ENCODE measurements around the gene AOPEP. TPM values are rescaled to one million over a fixed set of nuclear protein-coding genes. Genes with fewer than 3 reads are reported as not detected.

AOPEP gene
- polyA plus RNA-seq, 2 of the 4 experiments (the other 2 are of a cell fraction): 226 to 266 TPM

DNA sequence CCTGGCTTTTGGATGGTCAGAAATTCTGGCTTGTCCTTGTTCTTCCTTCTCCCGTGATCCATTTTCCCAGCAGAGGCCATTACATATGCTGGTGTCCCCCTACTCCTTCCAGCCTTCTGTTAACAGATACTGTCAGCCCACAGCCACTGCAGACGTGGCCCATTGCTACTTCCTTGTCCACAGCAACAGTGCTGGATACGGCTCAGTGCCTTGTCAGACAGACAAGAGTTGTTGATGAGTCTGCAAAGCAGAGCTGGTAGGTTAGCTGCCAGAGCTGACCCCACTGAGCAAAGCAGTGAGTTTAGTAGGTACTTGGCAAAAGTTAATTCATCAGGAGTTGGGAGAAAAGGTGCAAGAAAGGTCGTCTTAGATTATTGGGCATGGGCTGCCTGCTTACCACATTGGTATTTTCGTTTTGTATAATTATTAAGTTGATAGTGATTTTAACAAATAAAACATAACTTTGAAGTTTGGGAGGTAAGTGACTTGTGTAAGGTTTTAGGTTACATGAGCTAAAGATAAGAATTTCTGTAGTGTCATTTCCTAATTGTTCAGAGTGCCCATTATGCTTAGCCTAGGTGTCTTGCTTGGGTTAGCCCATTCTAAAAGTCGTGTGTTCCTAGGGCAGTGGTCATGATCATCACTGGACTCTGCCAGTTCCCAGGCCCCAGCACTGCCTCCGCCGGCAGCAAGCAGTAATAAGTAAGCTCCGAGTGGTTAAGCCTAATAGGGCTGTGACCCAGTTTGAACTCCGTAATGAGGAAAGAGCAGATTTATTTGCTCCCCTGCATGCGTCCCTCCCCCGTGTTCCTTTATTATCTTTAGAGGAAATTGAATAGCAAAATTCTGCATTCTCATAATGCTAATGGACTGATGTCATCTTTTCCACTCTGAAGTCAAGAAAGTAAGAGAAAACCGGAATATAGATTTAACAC, 299.0 kb downstream of the AOPEP start (continued):
- TF ChIP-seq, protein P1, sequence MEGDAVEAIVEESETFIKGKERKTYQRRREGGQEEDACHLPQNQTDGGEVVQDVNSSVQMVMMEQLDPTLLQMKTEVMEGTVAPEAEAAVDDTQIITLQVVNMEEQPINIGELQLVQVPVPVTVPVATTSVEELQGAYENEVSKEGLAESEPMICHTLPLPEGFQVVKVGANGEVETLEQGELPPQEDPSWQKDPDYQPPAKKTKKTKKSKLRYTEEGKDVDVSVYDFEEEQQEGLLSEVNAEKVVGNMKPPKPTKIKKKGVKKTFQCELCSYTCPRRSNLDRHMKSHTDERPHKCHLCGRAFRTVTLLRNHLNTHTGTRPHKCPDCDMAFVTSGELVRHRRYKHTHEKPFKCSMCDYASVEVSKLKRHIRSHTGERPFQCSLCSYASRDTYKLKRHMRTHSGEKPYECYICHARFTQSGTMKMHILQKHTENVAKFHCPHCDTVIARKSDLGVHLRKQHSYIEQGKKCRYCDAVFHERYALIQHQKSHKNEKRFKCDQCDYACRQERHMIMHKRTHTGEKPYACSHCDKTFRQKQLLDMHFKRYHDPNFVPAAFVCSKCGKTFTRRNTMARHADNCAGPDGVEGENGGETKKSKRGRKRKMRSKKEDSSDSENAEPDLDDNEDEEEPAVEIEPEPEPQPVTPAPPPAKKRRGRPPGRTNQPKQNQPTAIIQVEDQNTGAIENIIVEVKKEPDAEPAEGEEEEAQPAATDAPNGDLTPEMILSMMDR (IDR thresholded peaks at IDR 0.05): no peak
- TF ChIP-seq JUN (IDR thresholded peaks at IDR 0.05): peak; percentile 47 to 72

DNA sequence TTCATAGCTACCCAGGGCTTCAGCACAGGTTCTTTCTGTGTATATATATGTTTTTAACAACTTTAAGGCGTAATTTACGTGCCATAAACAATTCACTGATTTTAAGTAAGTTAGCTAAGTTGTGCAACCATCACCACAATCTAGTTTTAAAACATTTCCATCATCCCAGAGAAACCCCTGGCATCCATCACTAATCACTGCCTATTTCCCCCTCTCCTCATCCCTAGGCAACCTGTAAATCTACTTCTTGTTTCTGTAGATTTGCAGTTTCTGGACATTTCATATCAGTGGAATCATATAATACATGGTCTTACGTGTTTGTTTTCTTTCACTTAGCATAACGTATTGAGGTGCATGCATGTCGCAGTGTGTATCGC, 299.6 kb downstream of the AOPEP start:
- H3K4me3 ChIP-seq: no peak overlapping the region
- ATAC-seq: no peak
- TF ChIP-seq HEYL (CRISPR knock-in tag; IDR thresholded peaks at IDR 0.05) (no peak), EHF (CRISPR knock-in tag; IDR thresholded peaks at IDR 0.05) (peak; percentile 27; the same call in 1 of the 2 replicates), CEBPB (IDR thresholded peaks at IDR 0.05) (peak in 1 of 2 experiments; percentile 0; a peak in 1 of 4 replicates)
- peaks cover 100% of the 10 kb centered on the region for H3K4me1 ChIP-seq
- FAIRE-seq: no peak
- POLR2A ChIA-PET: interaction anchor here (1.0 to 3.2 kb wide), 7 partner anchors 10 to 117 kb away, joined by 3 to 15 read pairs (median 5); no protein-coding TSS in a partner anchor
- no peak for DNase-seq (ENCODE audit: low read depth in 1 of 2, low spot score in 1 of 2)
- WGBS (ENCODE audit: missing lambda C conversion rate): 75% methylated on average over 6 of the region's 6 CpGs
- no peaks in the 10 kb centered on the region for H3K9me3 ChIP-seq
- CTCF ChIA-PET: interaction anchor here (0.8 to 4.8 kb wide), 17 partner anchors 10 to 345 kb away, joined by 3 to 40 read pairs (median 4); no protein-coding TSS in a partner anchor
- peak overlapping the region; percentile 86 to 99 for H3K27ac ChIP-seq
- H3K4me2 ChIP-seq: peak overlapping the region; percentile 74

DNA sequence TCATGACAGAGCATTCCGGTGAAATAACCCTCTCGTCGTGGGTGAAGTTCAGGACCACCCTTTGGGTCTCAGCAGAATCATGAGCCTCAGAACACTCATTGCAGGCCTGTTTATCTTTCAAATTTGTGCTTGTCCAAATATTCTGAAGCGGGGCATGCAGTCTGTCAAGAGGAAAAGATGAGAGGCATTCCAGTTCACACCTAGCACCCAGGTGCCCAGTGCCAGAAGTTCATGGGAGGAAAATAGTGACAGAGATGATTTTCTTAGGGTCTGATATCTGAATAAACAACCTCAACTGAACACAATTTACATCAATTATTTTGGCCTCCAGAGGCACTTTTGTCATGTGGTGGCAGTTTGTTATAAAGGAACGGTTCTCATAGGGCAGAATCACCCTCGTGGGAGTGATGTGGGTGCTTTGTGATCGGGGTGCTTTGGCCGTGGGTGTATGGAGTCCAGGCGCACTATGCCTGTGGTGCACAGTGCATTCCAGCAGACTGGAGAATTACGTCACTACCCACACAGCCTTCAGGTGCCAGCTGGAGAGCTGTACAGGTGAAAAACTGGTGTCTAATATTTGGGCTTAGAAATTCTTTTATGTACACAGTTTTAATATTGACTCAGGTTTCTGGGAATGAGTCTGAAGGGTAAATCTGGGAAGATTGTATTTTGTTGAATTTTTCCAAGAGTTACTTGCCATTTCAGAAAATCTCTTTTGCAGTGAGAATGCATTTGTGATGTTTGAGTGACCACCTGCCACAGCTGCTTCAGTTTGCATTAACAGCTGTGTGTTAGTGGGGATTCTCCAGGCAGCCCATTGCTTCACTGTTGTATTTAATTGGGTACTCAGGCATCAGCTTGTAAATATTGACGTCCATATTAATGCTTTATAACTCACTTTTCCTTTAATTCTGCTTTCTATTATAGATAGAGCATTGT, 301.7 kb downstream of the AOPEP start:
- no peak for ATAC-seq
- Histone ChIP-seq H3K4me3 (no peak overlapping the region), H3K4me1 (peaks cover 100% of the 10 kb centered on the region), H3K9me3 (no peaks in the 10 kb centered on the region), H3K27ac (peak overlapping the region; percentile 78 to 99; a peak in 5 of 6 replicates), H3K4me2 (peak overlapping the region; percentile 74)
- 39% methylated on average over 11 of the region's 11 CpGs for WGBS (ENCODE audit: missing lambda C conversion rate)
- POLR2A ChIA-PET: interaction anchor here (0.9 kb wide), 1 partner anchor 18 kb away, joined by 3 read pairs; no protein-coding TSS in a partner anchor
- CTCF ChIA-PET: interaction anchor here (0.8 to 4.9 kb wide), 5 partner anchors 9 to 117 kb away, joined by 3 to 45 read pairs (median 4); no protein-coding TSS in a partner anchor
- FAIRE-seq: no peak
- peak in 1 of 2 experiments; percentile 24 for DNase-seq (ENCODE audit: low read depth in 1 of 2, low spot score in 1 of 2)
- TF ChIP-seq ZNF302 (CRISPR knock-in tag; IDR thresholded peaks at IDR 0.05): no peak
- no peak for TF ChIP-seq KDM1A (IDR thresholded peaks at IDR 0.05; ENCODE audit: low read depth)
- TF ChIP-seq, protein P2, sequence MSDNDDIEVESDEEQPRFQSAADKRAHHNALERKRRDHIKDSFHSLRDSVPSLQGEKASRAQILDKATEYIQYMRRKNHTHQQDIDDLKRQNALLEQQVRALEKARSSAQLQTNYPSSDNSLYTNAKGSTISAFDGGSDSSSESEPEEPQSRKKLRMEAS (IDR thresholded peaks at IDR 0.05): no peak
- TF ChIP-seq JUN (IDR thresholded peaks at IDR 0.05): peak in 1 of 2 experiments; percentile 24; a peak in 1 of 5 replicates
- TF ChIP-seq, protein P3, sequence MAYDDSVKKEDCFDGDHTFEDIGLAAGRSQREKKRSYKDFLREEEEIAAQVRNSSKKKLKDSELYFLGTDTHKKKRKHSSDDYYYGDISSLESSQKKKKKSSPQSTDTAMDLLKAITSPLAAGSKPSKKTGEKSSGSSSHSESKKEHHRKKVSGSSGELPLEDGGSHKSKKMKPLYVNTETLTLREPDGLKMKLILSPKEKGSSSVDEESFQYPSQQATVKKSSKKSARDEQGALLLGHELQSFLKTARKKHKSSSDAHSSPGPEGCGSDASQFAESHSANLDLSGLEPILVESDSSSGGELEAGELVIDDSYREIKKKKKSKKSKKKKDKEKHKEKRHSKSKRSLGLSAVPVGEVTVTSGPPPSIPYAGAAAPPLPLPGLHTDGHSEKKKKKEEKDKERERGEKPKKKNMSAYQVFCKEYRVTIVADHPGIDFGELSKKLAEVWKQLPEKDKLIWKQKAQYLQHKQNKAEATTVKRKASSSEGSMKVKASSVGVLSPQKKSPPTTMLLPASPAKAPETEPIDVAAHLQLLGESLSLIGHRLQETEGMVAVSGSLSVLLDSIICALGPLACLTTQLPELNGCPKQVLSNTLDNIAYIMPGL (CRISPR knock-in tag; IDR thresholded peaks at IDR 0.05; ENCODE audit: borderline replicate concordance): no peak
- TF ChIP-seq EHF (CRISPR knock-in tag; IDR thresholded peaks at IDR 0.05): no peak
- TF ChIP-seq ZSCAN20 (CRISPR knock-in tag; IDR thresholded peaks at IDR 0.05): no peak
- TF ChIP-seq ESRRA (IDR thresholded peaks at IDR 0.05; ENCODE audit: borderline replicate concordance, low read length): no peak
- no peak for TF ChIP-seq JUNB (IDR thresholded peaks at IDR 0.05)
- no peak for TF ChIP-seq MAFK (IDR thresholded peaks at IDR 0.05; ENCODE audit: partially characterized antibody)
- TF ChIP-seq, protein P4, sequence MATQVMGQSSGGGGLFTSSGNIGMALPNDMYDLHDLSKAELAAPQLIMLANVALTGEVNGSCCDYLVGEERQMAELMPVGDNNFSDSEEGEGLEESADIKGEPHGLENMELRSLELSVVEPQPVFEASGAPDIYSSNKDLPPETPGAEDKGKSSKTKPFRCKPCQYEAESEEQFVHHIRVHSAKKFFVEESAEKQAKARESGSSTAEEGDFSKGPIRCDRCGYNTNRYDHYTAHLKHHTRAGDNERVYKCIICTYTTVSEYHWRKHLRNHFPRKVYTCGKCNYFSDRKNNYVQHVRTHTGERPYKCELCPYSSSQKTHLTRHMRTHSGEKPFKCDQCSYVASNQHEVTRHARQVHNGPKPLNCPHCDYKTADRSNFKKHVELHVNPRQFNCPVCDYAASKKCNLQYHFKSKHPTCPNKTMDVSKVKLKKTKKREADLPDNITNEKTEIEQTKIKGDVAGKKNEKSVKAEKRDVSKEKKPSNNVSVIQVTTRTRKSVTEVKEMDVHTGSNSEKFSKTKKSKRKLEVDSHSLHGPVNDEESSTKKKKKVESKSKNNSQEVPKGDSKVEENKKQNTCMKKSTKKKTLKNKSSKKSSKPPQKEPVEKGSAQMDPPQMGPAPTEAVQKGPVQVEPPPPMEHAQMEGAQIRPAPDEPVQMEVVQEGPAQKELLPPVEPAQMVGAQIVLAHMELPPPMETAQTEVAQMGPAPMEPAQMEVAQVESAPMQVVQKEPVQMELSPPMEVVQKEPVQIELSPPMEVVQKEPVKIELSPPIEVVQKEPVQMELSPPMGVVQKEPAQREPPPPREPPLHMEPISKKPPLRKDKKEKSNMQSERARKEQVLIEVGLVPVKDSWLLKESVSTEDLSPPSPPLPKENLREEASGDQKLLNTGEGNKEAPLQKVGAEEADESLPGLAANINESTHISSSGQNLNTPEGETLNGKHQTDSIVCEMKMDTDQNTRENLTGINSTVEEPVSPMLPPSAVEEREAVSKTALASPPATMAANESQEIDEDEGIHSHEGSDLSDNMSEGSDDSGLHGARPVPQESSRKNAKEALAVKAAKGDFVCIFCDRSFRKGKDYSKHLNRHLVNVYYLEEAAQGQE (IDR thresholded peaks at IDR 0.05): no peak
- TF ChIP-seq, protein P5, sequence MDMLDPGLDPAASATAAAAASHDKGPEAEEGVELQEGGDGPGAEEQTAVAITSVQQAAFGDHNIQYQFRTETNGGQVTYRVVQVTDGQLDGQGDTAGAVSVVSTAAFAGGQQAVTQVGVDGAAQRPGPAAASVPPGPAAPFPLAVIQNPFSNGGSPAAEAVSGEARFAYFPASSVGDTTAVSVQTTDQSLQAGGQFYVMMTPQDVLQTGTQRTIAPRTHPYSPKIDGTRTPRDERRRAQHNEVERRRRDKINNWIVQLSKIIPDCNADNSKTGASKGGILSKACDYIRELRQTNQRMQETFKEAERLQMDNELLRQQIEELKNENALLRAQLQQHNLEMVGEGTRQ (IDR thresholded peaks at IDR 0.05): 0 out of 2 replicates have a peak, but pooled peaks have one; percentile 22
- no peak for TF ChIP-seq SREBF2 (IDR thresholded peaks at IDR 0.05)
- TF ChIP-seq ZFP36 (IDR thresholded peaks at IDR 0.05; ENCODE audit: borderline replicate concordance, partially characterized antibody): no peak
- TF ChIP-seq BHLHE40 (IDR thresholded peaks at IDR 0.05; ENCODE audit: low read depth, low read length): no peak
- no peak for TF ChIP-seq CHD2 (IDR thresholded peaks at IDR 0.05; ENCODE audit: low read length, partially characterized antibody)
- 0 out of 2 replicates have a peak, but pooled peaks have one; percentile 13 for TF ChIP-seq GATA3 (IDR thresholded peaks at IDR 0.05; ENCODE audit: borderline replicate concordance)
- 0 out of 2 replicates have a peak, but pooled peaks have one; percentile 48 for TF ChIP-seq TFCP2L1 (CRISPR knock-in tag; IDR thresholded peaks at IDR 0.05)
- no peak for TF ChIP-seq NR3C1 (IDR thresholded peaks at IDR 0.05)
- TF ChIP-seq POLR2A (IDR thresholded peaks at IDR 0.05; ENCODE audit: low read length): no peak
